HG03159 (cell line): ENCODE results near the gene MAP3K21.

ENCODE experiments used
- ATAC-seq: cut with Tn5 transposase; IDR thresholded peaks from one replicate; pipeline ENCODE4 v1.9.1; 2021; ENCODE audit warnings: mild to moderate bottlenecking, moderate library complexity; ENCODE audit not compliant: unreplicated experiment

Gene MAP3K21

DNA sequence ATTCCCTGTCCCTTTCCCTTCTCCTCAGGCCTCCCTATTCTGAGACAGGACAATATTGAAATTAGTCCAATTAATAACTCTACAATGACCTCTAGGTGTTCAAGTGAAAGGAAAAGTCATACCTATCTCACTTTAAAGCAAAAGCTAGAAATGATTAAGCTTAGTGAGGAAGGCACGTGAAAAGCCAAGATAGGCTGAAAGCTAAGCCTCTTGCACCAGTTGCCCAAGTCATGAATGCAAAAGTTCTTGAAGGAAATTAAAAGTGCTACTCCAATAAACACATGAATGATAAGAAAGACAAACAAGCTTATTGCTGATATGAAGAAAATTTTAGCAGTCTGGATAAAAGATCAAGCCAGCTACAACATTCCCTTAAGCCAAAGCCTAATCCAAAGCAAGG, 3.8 kb upstream of the MAP3K21 start:
- no peak for ATAC-seq

DNA sequence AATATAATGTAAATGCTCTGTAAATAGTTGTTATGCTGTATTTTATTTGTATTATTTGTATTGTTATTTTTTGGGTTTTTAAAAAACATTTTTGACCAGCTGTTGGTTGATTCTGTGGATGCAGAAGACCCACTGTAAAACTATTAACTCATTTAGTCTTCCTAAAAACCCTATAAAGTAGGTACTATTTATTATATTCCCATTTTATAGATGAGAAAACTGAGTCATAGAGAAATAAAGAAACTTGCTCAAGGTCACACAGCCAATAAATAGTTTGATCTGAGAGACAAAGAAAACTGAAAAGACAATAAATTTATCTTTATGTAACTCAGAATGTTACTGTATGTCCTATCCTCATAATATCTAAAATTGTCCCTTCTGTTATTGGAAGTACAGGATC, 1.2 kb upstream of the MAP3K21 start:
- ATAC-seq = no peak

DNA sequence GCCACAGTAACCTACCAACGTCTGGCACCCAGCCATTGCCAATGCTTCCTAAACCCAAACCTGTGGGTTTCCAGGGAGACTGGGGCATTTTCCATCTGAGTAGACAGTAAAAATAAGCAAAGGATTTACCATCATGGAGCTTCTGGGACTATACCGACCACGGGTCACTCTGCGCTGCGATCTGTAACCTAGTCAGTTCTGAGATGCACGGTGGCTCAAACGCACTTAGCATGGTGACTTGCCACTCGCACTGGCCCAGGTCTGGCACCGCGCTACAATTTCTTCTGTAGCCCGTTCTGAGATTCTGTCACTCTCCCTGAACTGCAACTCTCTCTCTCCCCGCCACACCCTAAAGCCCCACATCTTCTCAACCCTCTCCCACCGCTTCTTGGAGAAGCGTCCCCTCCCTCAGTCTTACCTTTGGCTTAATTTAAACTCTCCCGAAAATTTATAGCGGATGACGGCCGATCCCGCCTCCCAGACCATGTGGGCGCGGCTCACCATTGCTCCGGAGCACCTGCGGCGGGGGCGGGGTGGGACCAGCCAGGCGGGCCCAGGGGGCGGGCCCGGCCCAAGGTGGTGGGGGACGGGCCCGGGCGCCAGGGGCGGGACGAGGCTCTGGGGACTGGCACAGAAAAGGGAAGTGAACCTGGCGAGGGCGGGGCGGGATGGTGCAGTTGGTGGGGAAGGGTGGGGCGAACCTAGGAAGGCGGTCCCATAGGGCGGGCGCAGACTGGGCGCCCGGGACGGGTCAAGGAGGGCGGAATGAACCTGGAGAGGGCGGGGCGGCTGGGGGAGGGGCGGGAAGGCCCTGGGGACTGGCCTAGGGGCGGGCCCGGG, 493 bp upstream of the MAP3K21 start:
- ATAC-seq = peak; percentile 85

DNA sequence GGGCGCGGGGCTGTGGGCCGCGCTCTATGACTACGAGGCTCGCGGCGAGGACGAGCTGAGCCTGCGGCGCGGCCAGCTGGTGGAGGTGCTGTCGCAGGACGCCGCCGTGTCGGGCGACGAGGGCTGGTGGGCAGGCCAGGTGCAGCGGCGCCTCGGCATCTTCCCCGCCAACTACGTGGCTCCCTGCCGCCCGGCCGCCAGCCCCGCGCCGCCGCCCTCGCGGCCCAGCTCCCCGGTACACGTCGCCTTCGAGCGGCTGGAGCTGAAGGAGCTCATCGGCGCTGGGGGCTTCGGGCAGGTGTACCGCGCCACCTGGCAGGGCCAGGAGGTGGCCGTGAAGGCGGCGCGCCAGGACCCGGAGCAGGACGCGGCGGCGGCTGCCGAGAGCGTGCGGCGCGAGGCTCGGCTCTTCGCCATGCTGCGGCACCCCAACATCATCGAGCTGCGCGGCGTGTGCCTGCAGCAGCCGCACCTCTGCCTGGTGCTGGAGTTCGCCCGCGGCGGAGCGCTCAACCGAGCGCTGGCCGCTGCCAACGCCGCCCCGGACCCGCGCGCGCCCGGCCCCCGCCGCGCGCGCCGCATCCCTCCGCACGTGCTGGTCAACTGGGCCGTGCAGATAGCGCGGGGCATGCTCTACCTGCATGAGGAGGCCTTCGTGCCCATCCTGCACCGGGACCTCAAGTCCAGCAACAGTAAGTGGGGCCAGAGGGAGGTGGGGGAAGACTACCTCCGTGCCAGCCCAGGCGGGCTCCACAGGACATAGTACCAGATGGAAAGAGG, 808 bp downstream of the MAP3K21 start:
- ATAC-seq = peak; percentile 19

DNA sequence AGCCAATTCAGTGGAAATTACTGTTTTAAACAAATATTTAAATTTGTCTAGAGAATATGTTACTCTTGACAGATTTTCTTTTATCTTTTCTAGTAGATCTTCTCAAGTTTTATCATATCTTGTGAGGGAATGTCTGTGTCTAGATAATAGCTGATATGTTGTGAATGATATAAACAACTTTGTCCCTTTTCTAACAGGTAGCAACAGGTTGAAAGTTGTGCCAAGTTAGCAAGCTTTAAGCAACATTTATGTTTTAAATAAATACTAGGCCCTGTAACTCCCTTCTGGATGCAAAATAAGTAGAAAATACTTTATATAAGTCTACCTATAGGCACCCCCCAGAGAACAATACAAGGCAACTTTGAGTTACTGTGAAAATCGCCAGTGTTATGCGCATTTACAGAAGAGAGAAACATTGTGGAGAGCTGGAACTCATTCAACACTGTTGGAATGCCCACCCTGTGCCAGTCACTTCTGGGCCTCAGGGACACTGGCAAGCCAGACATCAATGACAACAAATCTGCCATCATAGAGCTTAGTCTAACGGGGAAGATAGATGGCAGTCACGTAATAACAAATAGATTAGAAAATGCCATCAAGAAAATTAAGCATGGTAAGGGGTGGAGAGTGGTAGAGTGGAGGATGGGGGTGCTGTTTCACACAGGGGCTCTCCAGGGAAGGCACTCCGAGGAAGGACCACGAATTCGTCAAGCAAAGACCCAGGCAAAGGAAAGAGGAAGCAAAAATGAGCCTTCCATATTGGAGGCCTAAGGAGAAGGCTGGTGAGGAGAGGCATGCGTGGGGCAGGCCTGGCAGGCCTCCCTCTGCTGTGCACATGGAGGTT, 4.4 kb downstream of the MAP3K21 start:
- no peak for ATAC-seq

DNA sequence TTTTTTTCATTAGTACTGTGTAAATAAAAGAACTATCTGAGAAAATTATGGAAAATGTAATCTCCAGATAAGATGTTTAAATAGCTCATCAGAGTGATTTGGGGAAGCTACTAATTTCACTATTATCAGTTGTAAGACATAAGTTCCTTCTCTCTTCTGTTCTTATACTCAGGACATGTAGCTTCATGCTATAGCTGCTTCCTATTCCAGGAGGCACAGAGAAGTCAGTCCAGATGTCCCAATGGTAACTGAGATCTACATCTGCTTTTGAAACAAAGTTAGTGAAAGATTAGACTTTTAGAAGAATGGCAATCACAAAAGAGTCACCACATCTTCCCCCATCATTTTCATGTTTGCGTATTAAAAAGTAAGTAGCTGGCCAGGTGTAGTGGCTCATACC, 5.6 kb downstream of the MAP3K21 start:
- no peak for ATAC-seq

DNA sequence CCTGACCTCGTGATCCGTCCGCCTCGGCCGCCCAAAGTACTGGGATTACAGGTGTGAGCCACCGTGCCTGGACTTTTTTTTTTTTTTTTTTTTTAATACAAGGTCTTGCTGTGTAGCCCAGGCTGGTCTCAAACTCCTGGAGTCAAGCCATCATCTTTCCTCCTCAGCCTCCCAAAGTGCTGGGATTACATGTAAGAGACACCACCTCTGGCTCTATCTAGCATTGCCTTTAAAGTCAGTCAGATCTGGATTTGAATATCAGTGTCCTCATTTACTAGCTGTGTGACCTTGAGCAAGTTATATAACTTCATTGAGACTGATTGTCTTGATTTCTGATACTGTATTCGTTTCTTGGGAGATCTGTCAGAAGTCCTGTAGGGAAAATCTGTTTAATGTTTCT, 6.6 kb downstream of the MAP3K21 start:
- ATAC-seq = no peak

DNA sequence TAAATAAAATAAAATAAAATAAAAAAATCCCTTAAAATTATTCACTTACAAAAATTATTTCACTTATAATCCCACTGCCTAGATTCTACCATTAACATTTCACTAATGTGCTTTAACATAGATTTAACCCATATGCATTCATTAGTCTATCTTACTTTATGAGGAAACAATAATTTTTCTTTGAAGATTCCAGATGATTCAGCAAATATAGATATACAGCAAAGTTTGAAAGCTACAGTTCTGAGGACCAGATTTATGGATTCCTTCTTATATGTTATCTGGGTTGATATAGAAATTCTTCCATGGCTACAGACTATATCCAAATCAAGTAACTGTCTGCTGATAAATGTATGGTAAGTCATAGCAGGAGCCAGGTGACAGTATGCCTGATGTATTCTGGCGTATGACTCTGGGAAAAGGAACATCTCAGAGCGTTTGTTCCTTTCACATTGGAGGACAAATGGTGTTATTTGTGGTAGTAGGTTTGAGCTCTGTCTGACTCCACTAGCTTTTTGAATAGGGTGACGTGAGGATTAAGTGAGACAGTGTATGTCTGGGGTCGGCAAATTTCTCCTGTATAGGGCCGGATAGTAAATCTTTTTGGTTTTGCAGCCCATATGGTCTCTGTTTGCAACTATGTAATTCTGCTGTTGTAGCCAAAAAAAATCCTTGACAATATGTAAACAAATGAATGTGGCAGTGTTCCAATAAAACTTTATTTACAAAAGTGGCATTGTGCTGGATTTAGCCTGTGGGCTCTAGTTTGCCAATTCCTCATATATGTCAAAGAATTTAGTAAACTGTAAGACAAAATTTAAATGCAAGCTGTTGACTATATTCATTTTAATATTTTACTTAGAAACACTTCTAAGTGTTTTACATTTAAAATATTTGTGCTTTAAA, 9.3 kb downstream of the MAP3K21 start:
- ATAC-seq = no peak

DNA sequence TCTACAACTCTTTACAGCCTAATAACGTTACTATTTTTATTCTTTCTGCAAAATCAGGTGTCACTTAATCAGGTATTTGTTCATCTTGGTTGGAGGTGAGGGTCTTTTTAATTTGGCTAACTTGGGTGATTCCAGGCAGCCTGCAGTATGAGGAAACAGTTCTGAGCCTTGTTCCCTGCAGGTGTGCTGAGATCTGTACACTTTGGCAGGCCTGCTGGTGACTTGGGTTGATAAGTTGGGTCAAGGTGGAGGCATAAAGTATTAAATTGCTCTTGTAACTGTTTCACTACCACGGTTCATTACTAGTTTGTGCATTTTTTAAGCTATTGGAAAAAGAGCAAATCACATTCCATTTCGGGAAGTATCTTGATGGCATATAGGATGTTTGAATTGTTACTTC, 10.0 kb downstream of the MAP3K21 start:
- no peak for ATAC-seq

DNA sequence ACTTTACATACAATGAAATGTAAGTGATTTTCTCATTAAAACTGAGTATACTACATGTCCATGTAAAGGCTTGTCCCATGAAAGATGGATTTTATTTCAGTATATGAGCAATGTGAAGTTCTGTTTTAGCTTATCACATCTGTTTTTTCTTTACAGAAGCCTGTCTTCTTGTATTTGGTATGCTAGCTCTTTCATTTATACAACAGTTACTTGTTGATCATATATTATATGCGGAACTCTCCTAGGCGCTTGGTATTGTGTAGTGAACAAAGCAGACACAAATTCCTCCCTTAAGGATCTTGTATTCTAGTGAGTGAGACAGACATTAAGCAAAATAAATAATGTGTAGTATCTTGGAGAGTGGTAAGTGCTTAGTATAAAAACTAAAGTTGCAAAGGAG, 10.6 kb downstream of the MAP3K21 start:
- ATAC-seq = no peak

DNA sequence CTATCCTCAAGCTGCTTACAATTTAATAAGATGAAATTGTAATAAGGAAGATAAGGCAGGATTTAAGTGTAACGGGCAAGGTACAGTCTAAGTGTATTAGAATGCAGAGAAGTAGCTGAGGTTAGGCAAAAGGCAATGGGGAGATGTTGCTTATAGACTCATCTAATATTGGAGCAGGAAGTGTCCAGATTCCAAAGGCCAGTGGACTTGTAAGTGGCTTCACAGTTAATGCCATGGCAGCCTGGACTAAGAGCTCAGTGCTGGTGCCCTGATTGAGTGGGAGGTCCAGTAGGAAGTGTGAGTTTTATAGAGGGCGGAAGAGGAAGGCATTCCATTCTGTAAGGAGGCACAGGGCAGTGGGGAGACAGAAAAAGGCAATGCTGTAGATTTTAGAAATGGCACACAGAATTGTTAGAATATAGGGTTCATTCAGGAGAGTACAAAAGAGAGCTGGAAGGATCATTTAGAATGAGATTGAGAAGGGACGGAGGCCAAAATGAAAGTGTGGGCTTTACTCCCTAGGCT, 12.6 kb downstream of the MAP3K21 start:
- no peak for ATAC-seq

DNA sequence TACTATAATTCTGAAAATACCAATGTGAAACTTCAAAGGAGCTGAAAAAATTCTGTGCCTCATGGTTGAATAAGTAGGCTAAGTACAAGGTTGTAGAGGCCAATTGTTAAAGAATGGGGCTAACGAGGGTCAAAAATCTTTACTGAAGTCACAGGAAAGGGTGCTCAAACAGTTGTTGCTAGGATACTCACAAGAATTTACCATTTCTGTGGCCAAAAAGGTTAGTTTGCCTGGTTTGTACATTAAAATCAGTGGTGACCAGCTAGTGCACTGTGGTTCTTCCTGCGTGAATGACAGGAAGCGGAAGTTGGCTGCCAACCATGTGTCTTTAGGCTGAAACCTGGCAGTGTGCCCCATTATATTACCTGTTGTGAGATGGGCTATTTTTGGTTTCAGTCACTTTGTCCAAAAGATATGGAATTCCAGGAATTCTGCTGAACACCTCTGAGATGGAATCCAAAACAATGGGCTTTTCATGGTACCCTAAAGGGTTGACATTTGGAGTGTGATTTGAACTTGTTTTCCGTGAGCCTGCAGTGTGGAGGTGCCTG, 13.5 kb downstream of the MAP3K21 start:
- ATAC-seq = no peak

DNA sequence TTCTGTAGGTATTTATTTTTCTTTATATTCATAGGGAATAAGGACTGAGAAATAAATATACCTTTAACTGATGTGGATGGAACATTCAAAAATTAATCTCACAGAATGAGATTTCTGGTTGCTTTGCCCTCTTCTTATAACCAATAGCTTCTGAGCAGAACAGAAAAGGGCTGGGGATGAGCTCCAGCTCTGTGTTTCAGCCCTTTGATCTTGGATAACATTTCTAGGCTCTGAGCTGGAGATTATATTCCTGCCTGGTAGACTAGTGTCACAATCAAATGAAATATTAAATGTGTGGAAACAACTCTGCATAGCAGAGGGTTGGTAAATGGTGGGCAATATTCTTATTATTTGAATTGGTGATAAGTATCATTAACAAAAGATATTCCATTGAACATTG, 14.6 kb downstream of the MAP3K21 start:
- ATAC-seq = no peak

DNA sequence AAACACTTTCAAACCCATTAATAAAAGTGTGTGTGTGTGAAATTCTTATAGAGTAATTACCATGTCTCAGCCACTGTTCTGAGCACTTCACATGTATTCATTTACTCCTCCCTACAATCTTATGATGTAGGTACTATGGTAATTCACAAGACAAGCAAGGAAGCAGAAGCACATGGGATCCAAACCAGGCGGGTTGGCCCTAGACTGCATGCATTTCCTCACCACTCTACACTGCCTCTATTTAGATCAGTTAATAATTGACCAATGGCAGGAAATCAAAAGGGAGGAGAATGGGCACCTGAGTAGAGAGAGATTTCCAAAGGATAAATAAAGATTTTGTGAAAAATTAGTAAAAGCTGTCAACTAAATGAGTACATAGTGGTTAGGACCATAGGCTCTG, 15.7 kb downstream of the MAP3K21 start:
- ATAC-seq = no peak

DNA sequence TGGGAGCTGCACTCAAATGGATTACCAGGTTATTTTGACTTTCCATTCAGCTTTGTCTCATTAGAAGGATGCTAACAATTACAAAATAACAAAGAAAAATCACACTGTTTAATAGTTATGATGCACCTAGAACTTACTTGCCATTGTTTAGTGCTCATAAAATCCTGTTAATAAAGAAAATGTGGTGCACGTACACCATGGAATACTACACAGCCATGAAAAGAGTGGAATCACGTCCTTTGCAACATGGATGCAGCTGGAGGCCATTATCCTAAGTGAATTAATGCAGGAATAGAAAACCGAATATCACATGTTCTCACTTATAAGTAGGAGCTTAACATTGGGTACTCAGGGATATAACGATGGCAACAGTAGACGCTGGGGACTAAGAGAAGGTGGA, 19.8 kb downstream of the MAP3K21 start:
- no peak for ATAC-seq

DNA sequence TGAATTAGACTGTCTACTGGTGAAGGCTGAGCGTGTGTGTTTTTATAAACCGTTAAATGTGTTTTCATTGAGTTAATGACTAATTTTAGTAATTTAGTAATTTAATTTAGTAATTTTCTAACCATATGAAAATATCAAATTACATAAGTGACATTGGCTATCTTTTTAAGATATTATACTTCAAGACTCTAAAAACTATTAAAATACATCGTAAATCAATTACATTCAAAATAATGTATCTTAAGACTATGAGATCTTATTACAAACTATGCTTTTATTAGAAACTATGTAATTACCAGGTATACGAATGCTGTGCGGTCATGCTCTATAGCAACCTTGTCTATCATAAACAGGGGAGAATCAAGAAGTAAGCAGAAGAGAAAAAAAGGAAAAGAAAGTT, 21.6 kb downstream of the MAP3K21 start:
- ATAC-seq = no peak

DNA sequence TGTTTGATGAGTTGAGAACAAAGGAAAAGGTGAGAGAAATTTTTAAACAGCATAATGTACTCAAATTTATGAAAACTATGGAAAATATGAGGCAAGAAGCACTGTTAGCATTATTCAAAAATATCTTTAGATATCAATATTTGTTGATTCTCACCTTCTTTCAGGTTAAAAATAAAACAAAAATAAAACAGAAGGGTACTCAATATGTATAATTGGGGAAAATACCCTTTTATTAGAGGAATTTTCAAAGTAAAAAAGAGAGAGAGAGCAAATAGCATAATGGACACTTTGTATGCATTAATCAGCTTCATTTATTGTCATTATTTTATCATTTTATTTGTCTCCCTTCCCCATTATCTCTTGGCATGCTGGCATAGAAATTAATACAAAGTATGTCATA, 27.5 kb downstream of the MAP3K21 start:
- no peak for ATAC-seq

DNA sequence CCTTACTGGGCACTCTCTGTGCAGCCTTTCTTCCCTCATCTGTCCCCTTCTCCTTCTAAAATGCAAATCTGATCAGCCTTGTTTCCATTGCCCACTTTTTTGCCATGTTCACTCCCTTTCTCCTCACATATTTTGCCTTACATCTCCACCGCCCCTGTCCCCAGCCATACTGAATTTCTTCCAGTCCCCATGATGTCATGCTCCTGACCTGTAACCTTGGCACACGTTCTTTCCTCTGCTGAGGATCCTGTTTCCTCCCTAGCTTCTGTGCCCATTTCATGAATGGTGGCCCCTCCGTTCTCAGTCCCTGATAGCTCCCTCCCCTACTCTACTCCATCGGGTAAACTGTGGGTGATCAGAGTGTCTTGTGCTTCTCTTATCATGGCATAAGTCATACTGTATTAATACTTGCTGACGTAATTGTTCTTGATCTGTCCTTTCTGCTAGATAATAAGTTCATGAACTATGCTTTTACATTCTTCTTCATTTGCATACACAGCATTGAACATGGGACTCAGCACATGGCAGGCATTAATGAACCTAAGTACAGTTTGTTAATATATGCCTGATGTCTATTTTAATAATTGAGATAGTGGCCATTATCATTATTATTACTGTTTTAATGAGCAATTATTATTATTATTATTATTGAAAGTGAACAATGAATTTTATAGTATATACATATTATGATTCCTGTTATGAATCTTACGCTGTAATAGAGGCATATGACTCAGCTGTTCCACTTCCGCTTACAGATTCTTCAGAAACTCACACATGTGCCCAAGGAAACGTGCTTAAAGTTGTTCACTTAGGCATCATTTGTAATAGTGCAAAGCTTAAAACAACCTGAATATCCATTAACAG, 28.5 kb downstream of the MAP3K21 start:
- ATAC-seq = peak; percentile 70

DNA sequence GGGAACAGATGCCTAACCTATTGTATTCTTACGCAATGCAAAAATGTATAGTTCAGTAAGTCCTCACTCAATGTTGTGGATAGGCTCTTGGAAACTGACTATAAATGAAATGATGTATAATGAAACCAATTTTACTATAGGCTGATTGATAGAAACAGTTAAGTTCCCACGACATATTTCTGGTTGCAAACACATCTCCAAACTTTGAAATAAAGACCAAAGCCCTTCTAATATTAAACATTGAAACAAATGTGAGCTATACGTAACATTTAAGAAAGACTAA, 29.1 kb downstream of the MAP3K21 start:
- no peak for ATAC-seq
